Measurements from ENCODE around the gene DFFB. TPM values are rescaled to one million over a fixed set of nuclear protein-coding genes. Genes with fewer than 3 reads are reported as not detected.
A peak's percentile ranks its signal among the peaks of the same experiment; 100 is the strongest.

DFFB gene
- total RNA-seq, 1 donor from 2014 or later = 6.2 TPM

DNA sequence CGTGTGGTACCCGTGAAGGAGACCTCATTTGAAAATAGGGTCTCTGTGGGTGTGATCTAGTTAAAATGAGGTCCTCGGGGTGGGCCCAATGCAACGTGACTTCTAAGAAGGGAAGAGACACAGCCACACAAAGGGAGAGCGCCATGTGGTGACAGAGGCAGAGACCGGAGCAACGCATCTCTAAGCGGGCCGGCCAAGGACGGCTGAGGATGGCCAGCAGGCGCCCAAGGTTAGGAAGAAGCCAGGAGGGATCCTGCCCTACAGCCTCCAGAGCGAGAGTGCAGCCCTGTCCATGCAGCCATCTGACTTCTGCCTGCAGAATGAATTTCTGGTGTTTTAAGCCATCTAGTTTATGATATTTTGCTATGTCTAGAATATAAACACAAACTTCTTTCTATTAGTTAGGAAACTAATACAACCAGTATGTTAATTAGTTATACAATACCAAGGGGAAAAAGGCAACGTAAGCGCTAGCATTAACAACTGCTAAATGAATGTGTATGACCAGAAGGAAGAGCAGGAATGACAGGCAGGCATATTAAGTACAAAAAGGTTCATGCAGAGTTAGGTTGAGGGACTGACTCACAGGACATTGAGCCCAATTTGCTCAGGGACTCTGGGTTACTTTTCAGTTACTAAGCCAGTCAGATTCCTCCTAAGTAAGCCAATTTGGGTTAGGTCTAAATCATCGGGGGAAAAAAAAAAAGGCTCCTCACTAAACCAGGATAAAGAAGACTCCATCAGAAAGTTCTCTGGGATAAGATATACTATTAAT lies 4.4 kb upstream of the DFFB start:
- no peak overlapping the region for H3K4me3 ChIP-seq (ENCODE audit: low read depth, low read length)
- TF ChIP-seq, protein P1, sequence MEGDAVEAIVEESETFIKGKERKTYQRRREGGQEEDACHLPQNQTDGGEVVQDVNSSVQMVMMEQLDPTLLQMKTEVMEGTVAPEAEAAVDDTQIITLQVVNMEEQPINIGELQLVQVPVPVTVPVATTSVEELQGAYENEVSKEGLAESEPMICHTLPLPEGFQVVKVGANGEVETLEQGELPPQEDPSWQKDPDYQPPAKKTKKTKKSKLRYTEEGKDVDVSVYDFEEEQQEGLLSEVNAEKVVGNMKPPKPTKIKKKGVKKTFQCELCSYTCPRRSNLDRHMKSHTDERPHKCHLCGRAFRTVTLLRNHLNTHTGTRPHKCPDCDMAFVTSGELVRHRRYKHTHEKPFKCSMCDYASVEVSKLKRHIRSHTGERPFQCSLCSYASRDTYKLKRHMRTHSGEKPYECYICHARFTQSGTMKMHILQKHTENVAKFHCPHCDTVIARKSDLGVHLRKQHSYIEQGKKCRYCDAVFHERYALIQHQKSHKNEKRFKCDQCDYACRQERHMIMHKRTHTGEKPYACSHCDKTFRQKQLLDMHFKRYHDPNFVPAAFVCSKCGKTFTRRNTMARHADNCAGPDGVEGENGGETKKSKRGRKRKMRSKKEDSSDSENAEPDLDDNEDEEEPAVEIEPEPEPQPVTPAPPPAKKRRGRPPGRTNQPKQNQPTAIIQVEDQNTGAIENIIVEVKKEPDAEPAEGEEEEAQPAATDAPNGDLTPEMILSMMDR (conservative IDR thresholded peaks at IDR 0.05; ENCODE audit: low read depth, low read length) = no peak
- no peak for DNase-seq (ENCODE audit: low read depth)

DNA sequence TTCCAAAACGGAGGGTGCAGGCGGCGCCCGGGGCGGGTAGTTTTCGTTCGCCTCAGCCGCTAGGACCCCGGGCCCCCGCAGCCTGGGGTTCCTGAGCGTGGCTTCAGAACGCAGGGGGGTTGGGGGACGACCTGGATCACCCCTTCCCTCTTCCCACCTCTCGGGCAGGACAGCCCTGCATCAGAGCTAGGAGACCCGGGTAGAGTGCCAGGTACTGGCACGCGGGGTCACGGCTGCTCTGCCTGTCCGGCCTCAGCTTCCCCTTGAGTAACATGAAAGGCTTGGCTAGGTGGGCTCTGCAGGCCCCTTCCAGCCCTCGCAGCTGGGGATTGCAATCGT lies 484 bp downstream of the DFFB start:
- TF ChIP-seq, protein P1 (conservative IDR thresholded peaks at IDR 0.05; ENCODE audit: low read depth, low read length) = no peak
- H3K4me3 ChIP-seq (ENCODE audit: low read depth, low read length) = peak overlapping the region; percentile 98
- DNase-seq (ENCODE audit: low read depth) = no peak

DNA sequence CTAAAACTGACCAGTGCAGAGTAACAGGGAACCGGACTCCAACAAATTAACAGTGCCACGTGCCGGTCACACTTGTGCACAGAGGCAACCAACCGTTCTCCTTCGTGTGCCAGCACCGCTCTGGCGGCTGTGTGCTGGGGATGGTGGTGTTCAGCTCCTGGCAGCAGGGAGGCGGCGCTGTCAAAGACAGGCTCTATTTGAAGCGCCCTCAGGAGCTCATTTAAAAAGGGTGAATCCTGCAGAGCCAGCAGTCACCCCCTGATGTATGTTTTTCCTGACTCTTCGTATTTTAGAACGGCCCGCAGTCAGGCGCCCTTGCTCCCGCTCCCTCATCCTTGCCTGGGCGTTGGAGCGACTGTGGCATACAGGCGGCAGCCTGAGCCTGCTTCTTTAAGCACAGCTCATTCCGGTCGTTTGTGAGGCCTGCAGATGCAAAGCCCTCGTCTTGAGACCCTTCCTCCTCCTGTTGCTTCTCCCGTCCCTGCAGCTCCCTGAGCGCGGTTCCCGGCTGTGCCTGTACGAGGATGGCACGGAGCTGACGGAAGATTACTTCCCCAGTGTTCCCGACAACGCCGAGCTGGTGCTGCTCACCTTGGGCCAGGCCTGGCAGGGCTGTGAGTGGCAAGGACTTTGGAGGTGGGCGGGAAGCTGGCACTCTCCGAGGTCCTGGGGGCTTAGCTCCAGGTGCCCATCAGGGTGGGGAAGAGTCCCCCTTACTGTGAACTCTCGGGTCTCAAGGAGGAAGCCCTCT lies 1.1 kb downstream of the DFFB start:
- DNase-seq (ENCODE audit: low read depth) = no peak
- TF ChIP-seq, protein P1 (conservative IDR thresholded peaks at IDR 0.05; ENCODE audit: low read depth, low read length) = peak; percentile 43
- H3K4me3 ChIP-seq (ENCODE audit: low read depth, low read length) = peak overlapping the region; percentile 98

DNA sequence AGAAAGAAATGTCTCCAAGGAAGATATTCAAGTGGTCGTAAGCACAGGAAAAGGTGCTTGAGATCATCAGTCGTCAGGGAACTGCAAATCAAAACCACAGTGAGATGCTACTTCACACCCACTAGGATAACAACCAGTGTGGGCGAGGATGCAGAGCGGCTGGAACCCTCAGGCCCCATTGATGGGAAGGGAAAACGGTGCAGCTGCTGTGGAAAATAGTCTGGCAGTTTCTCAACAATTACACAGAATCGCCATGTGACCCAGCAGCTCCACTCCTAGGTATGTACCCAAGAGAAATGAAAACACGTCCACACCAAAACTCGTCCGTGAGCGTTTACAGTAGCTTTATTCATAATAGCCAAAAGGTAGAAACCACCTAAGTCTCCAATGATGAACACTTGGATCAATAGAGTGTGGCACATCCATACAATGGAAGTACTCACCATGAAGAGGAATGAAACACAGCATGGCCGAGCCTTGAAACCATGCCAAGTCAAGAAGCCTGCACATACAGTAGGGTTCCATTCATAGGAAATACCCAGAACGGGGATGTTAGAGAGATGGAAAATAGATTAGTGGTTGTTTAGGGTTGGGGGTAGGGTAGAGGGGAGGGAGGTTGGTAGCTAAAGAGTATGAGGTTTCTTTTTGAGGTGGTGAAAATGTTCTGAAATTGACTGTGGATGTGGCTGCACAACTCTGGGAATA lies 6.1 kb downstream of the DFFB start:
- H3K4me3 ChIP-seq (ENCODE audit: low read depth, low read length) = no peak overlapping the region
- DNase-seq (ENCODE audit: low read depth) = no peak
- TF ChIP-seq, protein P1 (conservative IDR thresholded peaks at IDR 0.05; ENCODE audit: low read depth, low read length) = no peak

DNA sequence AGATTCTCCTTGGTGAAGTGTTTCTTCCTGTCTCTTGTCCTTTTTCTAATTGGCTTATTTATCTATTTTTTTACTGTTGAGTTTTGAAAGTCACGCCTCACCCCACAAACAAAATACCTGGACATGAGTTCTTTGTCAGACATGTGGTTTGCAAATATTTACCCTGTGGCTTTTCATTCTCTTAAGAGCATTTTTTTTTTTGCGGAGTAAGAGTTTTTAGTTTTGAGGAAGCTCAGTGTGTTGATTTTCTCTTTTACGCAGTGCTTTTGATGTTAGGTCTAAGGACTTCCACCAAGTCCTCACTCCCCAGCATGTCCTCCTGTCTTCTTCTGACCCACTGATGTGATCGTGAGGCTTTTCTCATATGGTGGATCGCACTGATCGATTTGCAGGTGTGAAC lies 7.6 kb downstream of the DFFB start:
- TF ChIP-seq, protein P1 (conservative IDR thresholded peaks at IDR 0.05; ENCODE audit: low read depth, low read length) = no peak
- DNase-seq (ENCODE audit: low read depth) = no peak
- no peak overlapping the region for H3K4me3 ChIP-seq (ENCODE audit: low read depth, low read length)

DNA sequence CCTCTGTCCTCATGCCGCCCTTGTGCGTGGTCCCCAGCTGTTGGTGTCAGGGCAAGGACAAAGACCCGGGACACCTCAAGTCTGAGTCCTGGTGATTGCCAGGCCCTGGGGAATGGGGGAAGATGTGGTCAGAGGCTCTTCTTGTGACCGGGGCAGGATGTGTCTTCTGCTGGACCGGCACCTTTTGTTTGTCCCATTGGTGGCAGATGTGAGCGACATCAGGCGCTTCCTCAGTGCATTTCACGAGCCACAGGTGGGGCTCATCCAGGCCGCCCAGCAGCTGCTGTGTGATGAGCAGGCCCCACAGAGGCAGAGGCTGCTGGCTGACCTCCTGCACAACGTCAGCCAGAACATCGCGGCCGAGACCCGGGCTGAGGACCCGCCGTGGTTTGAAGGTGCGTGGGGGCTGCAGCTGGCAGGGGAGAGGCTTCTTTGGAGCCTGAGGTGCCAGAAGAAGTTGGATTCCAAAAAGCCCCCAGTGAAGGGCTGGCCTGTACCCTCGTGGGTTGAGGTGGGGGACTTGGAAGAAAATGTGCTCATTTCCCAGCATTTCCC lies 8.4 kb downstream of the DFFB start:
- TF ChIP-seq, protein P1 (conservative IDR thresholded peaks at IDR 0.05; ENCODE audit: low read depth, low read length) = no peak
- no peak for DNase-seq (ENCODE audit: low read depth)
- no peak overlapping the region for H3K4me3 ChIP-seq (ENCODE audit: low read depth, low read length)
